Activated CD4-positive, alpha-beta T cell treated with anti-CD3 and anti-CD28 coated beads, Interleukin-2, amount 50 U/mL, for 1 hour (primary cell): ENCODE measurements around the gene RNPS1.

ENCODE experiments used
- DNase-seq: peaks from one replicate; pipeline ENCODE4 v3.0.0-alpha.2; 2020

RNPS1 gene

DNA sequence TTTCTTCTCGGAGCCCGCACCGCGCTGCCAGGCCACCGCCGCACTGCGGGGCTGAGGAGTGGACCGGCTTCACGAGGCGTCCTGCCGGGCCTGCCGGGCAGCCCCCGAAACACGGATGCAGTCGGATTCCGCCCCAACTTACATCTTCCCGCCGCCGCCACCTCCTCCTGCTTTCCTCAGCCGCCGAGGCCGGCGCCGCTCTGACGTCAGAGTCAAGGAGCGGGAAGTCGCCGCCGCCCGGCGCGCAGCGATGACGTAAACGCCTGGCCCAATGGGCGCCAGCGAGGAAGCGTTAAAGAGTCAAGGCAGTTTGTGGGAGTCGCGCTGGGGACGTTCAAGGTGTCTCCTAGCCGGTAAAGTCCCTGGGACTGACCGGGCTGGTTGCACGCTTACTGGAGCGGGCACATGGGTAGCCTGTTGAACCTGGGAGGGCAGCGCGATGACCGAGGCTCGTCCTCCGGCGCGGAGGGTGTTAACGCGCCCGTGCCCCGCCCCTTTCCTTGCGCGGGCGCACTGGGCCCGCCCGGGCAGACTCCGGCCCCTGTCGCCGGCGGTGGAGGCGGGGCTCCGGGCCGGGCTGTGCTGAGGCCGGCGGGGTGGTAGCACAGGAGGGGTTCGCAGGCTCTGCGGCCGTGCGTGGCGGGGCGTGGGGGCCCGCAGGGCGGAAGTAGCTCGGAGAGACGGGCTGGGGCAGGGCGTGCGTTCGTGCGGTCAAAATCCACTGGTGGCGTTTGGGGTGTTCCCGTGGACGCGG, at the start of gene RNPS1:
Gene RNPS1 (minus strand): TSS at position 214 of the 754 bp plus-strand sequence. CDS start 3,483 bp downstream, outside the sequence.
- DNase-seq: peak; percentile 96

DNA sequence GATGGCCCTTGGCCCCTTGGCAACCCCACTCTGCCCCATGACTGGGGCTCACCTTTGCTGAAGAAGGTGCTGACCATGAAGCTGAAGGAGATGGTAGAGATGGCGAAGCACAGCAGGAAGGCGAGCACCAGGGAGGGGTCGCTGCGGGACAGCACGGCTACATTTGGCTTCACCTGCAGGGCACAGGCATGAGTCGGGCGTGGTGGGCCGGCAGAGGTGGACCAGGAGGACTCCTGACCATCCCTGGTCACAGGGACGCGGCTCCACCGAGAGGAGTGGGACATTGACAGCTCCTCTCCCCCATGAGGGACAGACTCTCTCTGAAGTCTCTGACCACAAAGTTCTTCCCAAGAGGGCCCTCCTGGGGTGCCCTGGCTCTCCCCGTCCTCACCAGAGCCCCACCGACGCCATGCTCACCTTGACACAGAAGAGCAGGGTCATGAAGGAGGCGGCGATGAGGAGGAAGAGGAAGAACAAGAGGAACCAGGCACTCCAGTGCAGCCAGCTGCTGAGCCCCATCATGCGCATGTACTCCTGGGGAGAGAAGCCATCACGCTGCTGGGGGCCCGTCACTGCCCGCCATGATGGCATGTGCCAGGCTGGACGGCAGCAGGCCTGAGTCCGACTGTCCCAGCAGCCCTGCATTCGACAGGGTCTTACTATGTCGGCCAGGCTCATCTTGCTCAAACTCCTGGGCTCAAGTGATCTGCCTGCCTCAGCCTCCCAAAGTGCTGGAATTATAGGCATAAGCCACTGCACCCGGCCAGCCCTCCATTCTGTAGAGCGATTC, 49.5 kb upstream of the RNPS1 start:
- no peak for DNase-seq

DNA sequence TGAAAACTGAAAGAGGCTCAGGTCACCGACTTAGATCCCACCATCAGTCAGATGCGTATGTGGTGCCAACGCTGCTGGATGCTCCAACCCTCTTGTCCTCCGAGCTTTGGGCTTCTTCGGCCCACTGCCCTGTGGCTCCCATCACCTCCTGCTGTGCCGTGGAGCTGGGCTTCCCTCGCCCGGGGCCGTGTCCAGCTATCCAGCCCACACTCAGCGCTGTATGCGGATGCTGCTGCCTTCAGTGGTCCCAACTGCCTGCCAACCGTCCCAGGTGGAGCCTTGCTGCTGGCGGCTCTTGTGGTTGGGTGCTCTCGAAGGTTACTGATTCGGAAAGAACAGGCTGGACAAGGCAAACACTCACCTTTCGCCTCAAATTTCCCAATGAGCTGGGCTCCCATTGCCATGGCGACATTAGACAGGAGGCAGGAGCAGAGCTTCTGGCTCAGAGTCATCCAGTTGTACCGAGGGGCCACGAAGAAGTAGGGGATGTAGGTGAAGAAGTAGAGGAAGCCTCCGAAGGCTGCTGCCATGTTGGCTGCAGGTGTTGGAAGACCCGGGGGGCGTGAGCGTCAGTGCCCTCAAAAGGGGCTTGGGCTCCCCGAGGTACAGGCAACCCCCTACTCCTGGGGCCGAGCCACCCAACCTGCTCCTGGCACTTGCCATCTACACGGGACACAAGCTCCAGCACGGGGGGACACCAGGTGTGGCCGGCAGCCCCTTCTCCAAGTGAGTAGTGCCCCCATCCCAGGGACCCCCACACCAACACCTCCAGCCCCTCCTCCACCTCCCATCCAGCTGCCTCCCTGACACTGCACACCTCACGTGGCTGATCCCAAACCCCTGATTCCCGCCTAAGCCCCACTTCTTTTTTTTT, 40.4 kb upstream of the RNPS1 start:
- DNase-seq: no peak

DNA sequence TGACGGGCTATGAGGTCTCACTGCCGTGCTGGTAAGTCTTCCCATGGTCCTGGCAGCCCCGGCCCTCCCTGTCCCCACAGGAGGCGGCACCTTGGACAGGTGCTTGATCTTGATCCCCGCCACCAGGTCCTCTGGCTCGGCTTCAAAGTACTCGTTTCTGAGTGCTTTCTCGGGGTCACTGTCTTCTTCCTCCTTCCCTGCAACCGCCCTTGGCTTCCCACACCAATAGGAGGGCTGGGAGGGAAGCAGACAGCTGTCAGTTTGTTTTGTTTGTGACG, 31.9 kb upstream of the RNPS1 start:
- no peak for DNase-seq

DNA sequence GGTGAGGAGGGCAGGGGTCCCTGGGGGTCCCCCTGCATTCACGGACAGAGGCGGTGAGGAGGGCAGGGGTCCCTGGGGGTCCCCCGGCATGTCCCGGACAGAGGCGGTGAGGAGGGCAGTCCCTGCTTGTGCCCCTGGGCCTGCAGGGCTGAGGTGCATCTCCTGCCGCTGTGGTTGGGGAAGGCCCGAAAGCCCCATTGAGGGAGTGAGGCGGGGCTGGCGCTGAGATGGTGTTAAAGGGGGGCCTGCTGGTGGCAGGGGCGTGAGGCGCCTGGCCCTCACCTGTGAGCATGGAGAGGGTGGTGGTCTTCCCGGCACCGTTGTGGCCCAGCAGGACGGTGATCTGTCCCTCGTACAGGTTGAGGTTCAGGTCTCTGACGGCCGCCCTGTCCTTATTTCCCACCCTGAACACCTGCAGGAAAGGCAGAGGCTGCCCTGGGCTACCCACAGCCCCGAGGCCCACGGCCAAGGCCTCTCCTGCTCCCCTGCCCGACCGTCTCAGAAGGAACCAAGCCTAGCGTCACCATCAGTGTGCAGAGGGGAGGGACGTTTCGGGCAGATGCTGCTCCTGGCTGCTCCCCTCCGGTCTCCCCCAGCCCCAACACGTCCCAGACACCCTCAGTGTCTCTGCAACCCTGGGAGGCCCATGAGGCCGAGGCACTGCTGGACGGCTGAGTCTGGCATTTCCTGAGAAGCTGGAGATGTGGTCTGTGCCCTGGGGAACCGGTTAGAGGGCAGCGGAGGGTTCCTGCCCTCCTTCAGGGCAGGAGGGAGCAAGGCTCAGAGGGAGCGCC, 31.4 kb upstream of the RNPS1 start:
- no peak for DNase-seq

DNA sequence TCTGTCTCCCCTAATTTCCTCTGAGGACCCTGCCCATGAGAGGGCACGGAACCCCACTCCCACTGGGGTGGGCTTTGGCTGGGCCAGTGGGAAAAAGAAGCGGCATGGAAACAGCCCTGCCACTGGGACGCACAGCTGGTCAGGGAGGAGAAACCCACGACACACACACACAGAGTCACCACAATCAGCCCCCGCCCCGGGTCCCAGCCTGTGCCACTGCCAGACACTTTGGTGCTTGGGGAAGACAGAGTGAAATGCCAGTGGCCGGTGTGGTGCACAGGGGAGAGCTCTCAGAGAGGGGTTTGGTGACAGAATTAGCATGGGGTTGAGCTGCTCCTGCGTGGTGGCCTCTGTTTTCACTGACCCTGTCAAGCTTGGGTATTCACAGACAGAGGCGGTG, 30.7 kb upstream of the RNPS1 start:
- no peak for DNase-seq

- no peak for DNase-seq
Measured at GRCh38 chr16:2297506-2297860, 29.6 kb upstream of the RNPS1 start.

- DNase-seq: no peak
Measured at GRCh38 chr16:2296661-2297505, 29.0 kb upstream of the RNPS1 start.

GRCh38 chr16:2295056-2295798, 27.3 kb upstream of the RNPS1 start:
- no peak for DNase-seq

GRCh38 chr16:2292221-2292620, 24.3 kb upstream of the RNPS1 start:
- no peak for DNase-seq

GRCh38 chr16:2289282-2289681, 21.4 kb upstream of the RNPS1 start:
- no peak for DNase-seq

DNA sequence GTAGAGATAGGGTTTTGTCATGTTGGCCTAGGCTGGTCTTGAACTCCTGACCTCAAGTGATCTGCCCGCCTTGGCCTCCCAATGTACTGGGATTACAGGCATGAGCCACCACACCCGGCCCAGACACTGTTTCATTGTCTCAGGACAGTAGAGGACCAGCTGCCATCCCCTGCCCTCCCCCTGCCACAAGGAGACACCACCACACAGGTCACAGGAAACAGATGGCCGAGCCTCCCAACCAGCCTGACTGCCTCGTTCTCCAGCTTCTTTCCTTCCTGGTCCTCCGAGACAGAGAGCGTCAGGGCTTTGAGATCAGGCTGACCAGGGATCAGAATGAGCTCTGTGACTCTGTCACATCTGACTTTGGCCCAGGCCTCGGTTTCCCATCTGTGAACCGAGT, 20.8 kb upstream of the RNPS1 start:
- no peak for DNase-seq

DNA sequence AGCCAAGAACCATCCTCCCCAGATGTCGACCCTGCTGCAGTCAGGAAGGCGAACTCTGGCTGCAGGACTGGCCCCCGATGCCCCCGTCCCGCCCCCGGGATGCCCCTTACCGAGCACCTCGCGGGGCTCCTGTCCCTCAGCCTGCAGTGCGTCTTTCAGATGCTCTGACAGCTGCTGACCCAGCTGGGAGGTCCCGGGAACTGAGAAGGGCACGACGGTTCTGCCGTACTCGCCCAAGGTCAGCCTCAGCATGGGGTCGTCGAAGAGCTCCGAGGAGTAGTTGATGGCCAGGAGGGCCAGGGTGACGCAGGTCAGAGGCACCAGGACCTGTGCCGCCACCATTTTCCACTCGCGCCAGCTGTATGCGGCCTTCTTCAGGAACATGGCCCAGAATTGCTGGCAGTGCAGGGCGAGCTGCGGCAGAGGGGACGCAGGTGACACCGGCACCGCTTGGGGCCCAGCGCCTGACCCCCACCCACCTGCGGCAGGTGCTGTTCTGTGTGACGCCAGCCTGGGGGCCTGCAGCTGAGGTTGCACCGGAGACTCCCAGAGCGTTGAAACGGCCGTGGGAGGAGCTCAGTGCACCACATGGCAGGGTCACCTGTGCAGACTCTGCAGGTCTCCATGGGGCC, 20.1 kb upstream of the RNPS1 start:
- no peak for DNase-seq

- no peak for DNase-seq
Measured at GRCh38 chr16:2286550-2286949, 18.6 kb upstream of the RNPS1 start.

DNA sequence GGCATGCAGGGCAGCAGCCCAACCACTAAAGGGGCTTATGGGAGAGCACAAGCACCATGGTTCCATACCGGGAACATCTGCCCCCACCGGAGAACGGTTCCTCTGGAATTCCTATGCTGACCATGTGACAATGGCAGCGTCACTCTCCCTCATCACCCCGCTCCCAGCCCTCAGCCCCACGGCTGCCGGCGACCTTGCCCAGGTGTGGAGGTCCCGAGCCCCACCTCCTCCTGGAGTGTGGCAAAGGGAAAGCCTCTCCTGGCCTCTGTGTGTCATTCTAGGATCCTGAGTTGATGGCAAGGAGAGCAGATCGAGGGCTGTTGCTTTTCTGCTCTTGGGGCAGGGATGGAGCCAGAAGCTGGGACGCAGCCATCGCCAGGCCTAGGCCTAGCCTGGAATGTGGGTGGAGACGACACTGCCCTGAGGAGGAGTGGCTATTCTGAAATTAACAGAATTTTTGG, 17.8 kb upstream of the RNPS1 start:
- DNase-seq: no peak

DNA sequence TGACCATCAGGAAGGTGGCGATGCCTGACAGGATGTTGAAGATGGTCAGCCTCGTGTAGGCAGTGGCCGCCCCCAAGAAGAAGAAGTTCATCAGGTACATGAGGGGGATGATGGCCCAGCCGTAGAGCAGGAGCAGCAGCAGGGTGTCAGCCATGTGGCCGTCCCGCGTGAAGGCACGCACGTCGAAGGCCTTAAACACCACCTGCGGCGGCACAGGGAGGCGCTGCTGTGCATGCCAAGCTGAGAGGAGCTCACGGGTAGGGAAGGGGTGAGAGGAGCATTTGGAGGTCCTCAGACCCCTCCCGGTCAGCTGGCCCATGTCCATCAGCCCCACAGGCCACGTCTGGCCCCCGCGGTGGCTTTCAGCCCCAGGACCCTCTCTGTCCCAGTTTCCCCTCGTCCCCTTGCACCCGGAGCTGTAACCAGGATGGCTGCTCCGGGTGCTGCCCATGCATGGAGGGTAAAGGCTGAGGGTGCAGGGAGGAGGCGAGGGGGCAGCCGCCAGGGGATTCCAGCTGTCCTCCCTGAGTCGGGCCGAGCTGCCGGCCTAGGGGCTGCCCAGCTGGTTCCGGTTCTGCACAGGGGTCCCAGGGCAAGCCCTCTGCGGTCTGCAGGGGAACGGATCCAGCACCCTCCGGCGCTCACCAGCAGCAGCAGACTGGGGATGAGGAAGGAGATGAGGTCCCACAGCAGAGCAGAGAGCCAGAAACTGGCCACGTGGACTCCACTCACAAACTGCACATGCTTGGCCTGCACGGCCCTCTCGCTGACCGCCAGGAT, 17.1 kb upstream of the RNPS1 start:
- DNase-seq: no peak

DNA sequence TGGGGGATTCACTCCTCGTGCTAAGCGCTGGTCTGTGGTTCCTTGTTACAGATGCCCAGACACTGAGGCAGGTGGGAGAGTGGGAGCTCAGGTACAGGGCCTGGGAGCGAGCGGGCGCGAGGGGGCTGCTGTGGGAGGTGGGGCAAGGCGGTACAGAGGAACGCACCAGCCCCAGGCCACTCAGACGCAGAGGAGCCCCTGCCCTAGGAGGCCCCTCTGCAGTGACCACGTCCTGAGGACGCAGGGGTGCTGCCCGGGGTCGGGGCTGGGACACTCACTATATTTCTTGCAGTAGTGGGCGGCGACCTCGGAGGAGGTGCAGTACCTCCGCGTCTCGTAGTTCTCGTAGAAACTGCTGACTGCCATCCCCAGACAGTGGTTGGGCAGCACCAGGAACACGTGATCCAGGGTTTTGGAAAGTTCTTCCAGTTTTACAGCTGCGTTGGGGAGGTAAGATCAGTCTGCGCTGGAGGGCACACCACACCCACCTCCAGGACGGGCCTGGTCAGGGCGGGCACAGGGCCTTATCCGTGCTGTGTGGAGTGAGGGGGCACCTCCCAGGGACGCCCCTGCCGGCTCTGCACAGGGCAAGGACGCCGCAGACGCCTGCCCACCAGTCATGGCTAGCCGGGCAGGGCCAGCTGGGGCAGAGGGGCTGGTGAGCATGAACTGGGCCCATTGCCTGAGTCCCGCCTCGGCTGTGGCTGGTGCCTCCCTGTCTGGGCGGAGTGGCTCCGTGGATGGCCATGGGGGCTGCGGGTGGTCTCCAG, 16.3 kb upstream of the RNPS1 start:
- no peak for DNase-seq

GRCh38 chr16:2282866-2283555, 15.1 kb upstream of the RNPS1 start:
- no peak for DNase-seq
